Measurements from ENCODE around the gene GOLGA2.

GOLGA2 gene

DNA sequence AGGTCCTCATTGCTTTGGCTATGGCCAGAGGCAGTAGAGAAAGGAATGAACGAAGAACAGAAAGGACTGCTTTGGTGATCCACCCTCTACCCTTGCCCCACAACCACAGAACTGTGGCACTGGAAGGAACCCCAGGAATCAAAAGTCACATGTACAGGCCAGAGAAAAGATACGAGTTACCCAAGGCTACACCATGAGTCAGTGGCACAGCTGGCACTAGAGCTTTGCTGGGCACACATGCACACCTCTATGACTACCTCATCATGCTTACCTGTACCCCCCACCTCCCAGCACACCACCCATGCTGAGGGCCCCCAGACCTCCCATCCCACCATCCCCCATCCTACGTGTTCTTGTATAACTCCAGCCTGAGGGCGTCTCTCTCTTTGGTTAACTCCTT, 13.1 kb downstream of the GOLGA2 start:
- TF ChIP-seq, protein P1, sequence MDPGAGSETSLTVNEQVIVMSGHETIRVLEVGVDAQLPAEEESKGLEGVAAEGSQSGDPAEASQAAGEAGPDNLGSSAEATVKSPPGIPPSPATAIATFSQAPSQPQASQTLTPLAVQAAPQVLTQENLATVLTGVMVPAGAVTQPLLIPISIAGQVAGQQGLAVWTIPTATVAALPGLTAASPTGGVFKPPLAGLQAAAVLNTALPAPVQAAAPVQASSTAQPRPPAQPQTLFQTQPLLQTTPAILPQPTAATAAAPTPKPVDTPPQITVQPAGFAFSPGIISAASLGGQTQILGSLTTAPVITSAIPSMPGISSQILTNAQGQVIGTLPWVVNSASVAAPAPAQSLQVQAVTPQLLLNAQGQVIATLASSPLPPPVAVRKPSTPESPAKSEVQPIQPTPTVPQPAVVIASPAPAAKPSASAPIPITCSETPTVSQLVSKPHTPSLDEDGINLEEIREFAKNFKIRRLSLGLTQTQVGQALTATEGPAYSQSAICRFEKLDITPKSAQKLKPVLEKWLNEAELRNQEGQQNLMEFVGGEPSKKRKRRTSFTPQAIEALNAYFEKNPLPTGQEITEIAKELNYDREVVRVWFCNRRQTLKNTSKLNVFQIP (CRISPR knock-in tag; IDR thresholded peaks at IDR 0.05; ENCODE audit: borderline replicate concordance, low read depth) = no peak
- TF ChIP-seq ESRRG (CRISPR knock-in tag; IDR thresholded peaks at IDR 0.05) (no peak), OSR1 (CRISPR knock-in tag; IDR thresholded peaks at IDR 0.05) (no peak), TCF4 (CRISPR knock-in tag; IDR thresholded peaks at IDR 0.05; ENCODE audit: borderline replicate concordance) (no peak), GLIS3 (CRISPR knock-in tag; IDR thresholded peaks at IDR 0.05) (no peak), ZNF565 (CRISPR knock-in tag; conservative IDR thresholded peaks at IDR 0.05; ENCODE audit: low read depth) (no peak)
- TF ChIP-seq, protein P2, sequence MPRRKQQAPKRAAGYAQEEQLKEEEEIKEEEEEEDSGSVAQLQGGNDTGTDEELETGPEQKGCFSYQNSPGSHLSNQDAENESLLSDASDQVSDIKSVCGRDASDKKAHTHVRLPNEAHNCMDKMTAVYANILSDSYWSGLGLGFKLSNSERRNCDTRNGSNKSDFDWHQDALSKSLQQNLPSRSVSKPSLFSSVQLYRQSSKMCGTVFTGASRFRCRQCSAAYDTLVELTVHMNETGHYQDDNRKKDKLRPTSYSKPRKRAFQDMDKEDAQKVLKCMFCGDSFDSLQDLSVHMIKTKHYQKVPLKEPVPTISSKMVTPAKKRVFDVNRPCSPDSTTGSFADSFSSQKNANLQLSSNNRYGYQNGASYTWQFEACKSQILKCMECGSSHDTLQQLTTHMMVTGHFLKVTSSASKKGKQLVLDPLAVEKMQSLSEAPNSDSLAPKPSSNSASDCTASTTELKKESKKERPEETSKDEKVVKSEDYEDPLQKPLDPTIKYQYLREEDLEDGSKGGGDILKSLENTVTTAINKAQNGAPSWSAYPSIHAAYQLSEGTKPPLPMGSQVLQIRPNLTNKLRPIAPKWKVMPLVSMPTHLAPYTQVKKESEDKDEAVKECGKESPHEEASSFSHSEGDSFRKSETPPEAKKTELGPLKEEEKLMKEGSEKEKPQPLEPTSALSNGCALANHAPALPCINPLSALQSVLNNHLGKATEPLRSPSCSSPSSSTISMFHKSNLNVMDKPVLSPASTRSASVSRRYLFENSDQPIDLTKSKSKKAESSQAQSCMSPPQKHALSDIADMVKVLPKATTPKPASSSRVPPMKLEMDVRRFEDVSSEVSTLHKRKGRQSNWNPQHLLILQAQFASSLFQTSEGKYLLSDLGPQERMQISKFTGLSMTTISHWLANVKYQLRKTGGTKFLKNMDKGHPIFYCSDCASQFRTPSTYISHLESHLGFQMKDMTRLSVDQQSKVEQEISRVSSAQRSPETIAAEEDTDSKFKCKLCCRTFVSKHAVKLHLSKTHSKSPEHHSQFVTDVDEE (CRISPR knock-in tag; IDR thresholded peaks at IDR 0.05) = no peak
- ATAC-seq = no peak

DNA sequence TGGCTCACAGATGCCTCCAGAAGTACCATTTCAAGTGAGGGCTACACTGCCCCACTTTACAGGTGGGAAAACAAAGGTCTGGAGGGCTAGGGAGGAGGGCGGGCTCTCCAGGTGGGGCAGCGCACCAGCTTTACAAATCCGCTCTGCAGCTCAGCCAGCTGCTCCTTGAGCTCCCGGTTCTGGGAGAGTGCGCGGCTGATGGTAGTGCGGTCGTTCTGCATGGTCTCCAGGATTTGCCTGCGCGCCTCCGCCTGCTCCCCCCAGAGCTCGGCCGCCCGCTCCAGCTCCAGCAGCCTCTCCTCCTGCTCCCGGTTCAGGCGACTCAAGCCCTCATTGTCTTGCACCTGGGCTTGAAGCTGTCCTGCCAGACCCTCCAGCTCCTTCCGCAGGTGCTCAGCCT, 15.5 kb downstream of the GOLGA2 start:
- no peak for ATAC-seq
- TF ChIP-seq, protein P3, sequence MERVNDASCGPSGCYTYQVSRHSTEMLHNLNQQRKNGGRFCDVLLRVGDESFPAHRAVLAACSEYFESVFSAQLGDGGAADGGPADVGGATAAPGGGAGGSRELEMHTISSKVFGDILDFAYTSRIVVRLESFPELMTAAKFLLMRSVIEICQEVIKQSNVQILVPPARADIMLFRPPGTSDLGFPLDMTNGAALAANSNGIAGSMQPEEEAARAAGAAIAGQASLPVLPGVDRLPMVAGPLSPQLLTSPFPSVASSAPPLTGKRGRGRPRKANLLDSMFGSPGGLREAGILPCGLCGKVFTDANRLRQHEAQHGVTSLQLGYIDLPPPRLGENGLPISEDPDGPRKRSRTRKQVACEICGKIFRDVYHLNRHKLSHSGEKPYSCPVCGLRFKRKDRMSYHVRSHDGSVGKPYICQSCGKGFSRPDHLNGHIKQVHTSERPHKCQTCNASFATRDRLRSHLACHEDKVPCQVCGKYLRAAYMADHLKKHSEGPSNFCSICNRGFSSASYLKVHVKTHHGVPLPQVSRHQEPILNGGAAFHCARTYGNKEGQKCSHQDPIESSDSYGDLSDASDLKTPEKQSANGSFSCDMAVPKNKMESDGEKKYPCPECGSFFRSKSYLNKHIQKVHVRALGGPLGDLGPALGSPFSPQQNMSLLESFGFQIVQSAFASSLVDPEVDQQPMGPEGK (CRISPR knock-in tag; IDR thresholded peaks at IDR 0.05; ENCODE audit: borderline replicate concordance) = no peak
- TF ChIP-seq CSDC2 (CRISPR knock-in tag; IDR thresholded peaks at IDR 0.05) (no peak), ZNF8 (CRISPR knock-in tag; IDR thresholded peaks at IDR 0.05) (no peak), BACH2 (CRISPR knock-in tag; IDR thresholded peaks at IDR 0.05; ENCODE audit: borderline replicate concordance) (no peak), SNAI2 (CRISPR knock-in tag; IDR thresholded peaks at IDR 0.05) (no peak), RARB (CRISPR knock-in tag; IDR thresholded peaks at IDR 0.05) (no peak)
- TF ChIP-seq, protein P1 (CRISPR knock-in tag; IDR thresholded peaks at IDR 0.05; ENCODE audit: borderline replicate concordance, low read depth) = no peak

DNA sequence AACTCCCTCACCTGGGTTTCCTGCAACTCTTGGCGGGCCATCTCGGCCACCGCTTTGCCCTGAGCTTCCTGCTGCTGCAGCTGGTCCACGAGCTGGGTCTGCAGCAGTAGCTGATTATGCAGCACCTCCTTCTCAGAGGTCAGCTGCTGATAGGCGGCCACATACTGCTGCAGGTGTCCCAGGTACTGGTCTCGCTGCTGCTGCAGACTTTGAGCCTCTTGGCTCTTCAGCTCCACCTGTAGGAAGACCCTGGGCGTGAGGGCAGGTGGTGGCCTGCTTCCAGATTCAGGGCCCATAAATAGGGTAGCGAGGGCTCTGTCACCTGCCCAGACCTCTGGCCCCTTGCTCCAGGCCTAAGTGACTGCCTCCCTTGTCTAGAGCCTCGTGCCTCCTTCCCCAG, 16.7 kb downstream of the GOLGA2 start:
- no peak for TF ChIP-seq TOX (CRISPR knock-in tag; IDR thresholded peaks at IDR 0.05; ENCODE audit: borderline replicate concordance)
- TF ChIP-seq, protein P4, sequence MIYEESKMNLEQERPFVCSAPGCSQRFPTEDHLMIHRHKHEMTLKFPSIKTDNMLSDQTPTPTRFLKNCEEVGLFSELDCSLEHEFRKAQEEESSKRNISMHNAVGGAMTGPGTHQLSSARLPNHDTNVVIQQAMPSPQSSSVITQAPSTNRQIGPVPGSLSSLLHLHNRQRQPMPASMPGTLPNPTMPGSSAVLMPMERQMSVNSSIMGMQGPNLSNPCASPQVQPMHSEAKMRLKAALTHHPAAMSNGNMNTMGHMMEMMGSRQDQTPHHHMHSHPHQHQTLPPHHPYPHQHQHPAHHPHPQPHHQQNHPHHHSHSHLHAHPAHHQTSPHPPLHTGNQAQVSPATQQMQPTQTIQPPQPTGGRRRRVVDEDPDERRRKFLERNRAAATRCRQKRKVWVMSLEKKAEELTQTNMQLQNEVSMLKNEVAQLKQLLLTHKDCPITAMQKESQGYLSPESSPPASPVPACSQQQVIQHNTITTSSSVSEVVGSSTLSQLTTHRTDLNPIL (CRISPR knock-in tag; IDR thresholded peaks at IDR 0.05; ENCODE audit: low read depth) = no peak
- no peak for ATAC-seq

DNA sequence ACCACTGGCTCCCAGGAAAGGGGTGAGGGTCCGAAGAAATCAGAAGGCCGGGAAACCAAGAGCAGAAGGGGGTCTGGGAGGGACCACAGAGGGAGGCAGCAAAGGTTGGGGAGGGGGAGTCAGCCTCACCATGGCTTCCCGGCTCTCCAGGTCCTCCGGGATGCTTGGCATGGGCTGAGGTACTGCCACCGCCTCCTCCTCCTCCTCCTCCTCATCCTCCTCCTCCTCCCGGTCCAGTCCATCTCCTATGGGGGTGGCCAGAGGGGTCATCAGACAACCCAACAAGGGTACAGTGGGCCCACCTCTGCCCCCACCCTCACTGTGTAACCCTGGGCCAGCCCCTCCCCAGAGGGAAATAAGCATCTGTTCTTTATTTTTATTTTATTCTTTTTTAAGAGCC, 17.5 kb downstream of the GOLGA2 start:
- no peak for TF ChIP-seq ZFP30 (CRISPR knock-in tag; IDR thresholded peaks at IDR 0.05)
- TF ChIP-seq ZNF565 (CRISPR knock-in tag; conservative IDR thresholded peaks at IDR 0.05; ENCODE audit: low read depth) = no peak
- ATAC-seq = no peak

DNA sequence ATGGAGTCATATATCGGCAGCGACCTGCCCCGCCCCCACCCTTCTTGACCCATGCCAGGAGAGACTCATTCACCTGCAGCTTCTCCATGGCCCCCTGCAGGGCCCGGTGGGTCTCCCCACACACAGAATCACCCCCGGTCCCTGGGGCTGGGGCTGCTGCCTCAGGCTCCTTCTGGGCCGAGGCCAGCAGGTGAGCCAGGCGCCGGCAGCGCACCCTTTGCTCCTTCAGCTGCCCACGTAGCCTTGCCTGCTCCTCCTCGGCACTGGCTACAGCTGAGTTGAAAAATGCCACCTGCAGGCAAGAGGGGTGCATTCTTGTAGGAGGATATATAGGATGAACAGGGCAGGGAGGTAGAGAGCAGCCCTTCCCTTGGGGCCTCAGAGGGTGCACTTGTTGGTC, 17.9 kb downstream of the GOLGA2 start:
- TF ChIP-seq, protein P3 (CRISPR knock-in tag; IDR thresholded peaks at IDR 0.05; ENCODE audit: borderline replicate concordance) = no peak
- TF ChIP-seq OSR1 (CRISPR knock-in tag; IDR thresholded peaks at IDR 0.05) (no peak), ISL1 (CRISPR knock-in tag; IDR thresholded peaks at IDR 0.05) (no peak), SNAI2 (CRISPR knock-in tag; IDR thresholded peaks at IDR 0.05) (no peak)
- ATAC-seq = no peak
